NT2/D1 (cell line): ENCODE measurements around the gene RIMBP2.
"Not testable (repeated sequence)": the region's sequence is repeated elsewhere in the genome, so short reads cannot be mapped to it uniquely, and the experiment has no call there.

Experiments
- DNase-seq: peaks from one replicate; pipeline ENCODE4 v3.0.0-alpha.2; 2011; ENCODE audit warnings: low read depth, low spot score
- H3K27me3 ChIP-seq: 2 replicates; pipeline ENCODE4 v1.6.0; 2011; ENCODE audit warnings: mild to moderate bottlenecking; ENCODE audit not compliant: insufficient read length, insufficient read depth
- H3K36me3 ChIP-seq: 2 replicates; pipeline ENCODE4 v1.6.1; 2011; ENCODE audit warnings: mild to moderate bottlenecking, low read length, mixed read lengths; ENCODE audit not compliant: insufficient read depth, insufficient read length
- H3K4me1 ChIP-seq: 2 replicates; pipeline ENCODE4 v1.5.1; 2011; ENCODE audit not compliant: insufficient read depth, insufficient read length
- H3K4me3 ChIP-seq: 2 replicates; pipeline ENCODE4 v1.5.1; 2011; ENCODE audit warnings: low read depth; ENCODE audit not compliant: insufficient read length
- H3K9ac ChIP-seq: 2 replicates; pipeline ENCODE4 v1.6.0; 2011; ENCODE audit warnings: low read depth; ENCODE audit not compliant: insufficient read length
- H3K9me3 ChIP-seq: 2 replicates; pipeline ENCODE4 v1.5.1; 2011; ENCODE audit warnings: mild to moderate bottlenecking, low read length; ENCODE audit not compliant: insufficient read depth
- SUZ12 ChIP-seq: IDR thresholded peaks from 2 replicates; pipeline ENCODE4 v1.6.1; 2011; ENCODE audit not compliant: insufficient read length, insufficient read depth; ENCODE audit errors: extremely low read depth
- YY1 ChIP-seq: IDR thresholded peaks from 2 replicates; pipeline ENCODE4 v1.6.1; 2011; ENCODE audit not compliant: insufficient read length, insufficient read depth
- ZNF274 ChIP-seq: IDR thresholded peaks from 2 replicates; pipeline ENCODE4 v1.6.1; 2011; ENCODE audit warnings: mild to moderate bottlenecking, low read depth, low read length

RIMBP2 gene

DNA sequence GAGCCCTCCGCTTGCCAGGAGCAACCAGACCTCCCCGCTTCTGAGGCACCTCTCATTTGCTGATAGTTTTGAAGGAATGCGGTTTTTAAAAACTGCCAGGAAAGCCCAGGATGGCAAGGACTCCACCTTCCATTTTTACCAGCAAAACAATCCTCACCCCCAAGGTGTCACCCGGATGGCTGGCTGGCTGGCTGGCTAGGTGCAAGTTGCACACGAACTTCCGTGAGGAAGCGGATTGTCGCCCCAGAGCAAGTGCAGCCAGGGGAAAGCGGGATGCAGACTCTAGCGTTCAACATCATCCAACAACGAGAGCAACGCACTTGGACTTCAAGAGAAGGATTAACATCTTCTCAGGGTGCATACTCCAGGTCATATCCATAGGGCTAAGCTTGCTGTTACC is 125.4 kb downstream of the RIMBP2 start:
- no peak overlapping the region for H3K9ac ChIP-seq
- no peaks in the 10 kb centered on the region for H3K36me3 ChIP-seq
- no peak overlapping the region for H3K4me3 ChIP-seq
- H3K4me1 ChIP-seq: peaks cover 6% of the 10 kb centered on the region
- DNase-seq: no peak
- H3K27me3 ChIP-seq: no peaks in the 10 kb centered on the region
- TF ChIP-seq SUZ12 (no peak), YY1 (no peak), ZNF274 (no peak)
- H3K9me3 ChIP-seq: no peaks in the 10 kb centered on the region

DNA sequence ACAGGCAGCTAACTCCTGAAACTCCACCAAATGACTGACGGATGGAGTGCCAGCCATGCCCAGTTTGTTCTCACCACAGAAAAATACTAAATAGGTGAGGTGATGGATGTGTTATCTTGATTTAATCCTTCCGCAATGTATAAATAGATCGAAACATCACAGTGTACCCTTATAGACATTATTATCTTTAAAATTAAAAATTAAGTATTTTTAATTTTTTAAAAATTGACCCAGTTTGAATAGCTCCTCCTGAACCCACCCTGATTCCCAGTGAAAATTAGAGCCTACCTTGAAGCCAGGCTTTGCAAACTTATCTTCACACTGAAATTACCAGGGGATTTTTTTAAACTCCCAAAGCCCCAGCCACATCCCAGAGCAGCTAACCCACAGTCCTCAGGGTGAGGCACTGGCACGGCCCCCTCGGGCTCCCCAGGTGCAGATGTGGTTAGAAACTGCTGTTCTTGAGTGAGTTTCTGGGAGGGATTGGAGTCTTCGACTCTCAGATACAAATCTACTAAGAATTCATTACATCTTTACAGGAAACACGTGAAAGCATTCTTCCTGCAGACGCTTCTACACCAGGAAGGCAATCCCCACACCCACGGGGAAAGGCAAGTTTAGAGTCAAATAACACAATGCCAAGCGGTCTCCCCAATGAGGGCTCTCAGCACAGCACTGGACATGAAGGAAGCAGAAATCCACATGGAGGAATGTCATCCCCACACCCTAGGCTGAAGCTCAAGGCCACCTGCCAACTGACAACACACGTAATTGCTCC is 126.4 kb downstream of the RIMBP2 start:
- no peaks in the 10 kb centered on the region for H3K27me3 ChIP-seq
- no peak overlapping the region for H3K4me3 ChIP-seq
- no peaks in the 10 kb centered on the region for H3K36me3 ChIP-seq
- H3K4me1 ChIP-seq: peaks cover 6% of the 10 kb centered on the region
- no peak for TF ChIP-seq YY1
- no peak for TF ChIP-seq SUZ12
- TF ChIP-seq ZNF274: no peak
- no peak for DNase-seq
- no peak overlapping the region for H3K9ac ChIP-seq
- no peaks in the 10 kb centered on the region for H3K9me3 ChIP-seq

DNA sequence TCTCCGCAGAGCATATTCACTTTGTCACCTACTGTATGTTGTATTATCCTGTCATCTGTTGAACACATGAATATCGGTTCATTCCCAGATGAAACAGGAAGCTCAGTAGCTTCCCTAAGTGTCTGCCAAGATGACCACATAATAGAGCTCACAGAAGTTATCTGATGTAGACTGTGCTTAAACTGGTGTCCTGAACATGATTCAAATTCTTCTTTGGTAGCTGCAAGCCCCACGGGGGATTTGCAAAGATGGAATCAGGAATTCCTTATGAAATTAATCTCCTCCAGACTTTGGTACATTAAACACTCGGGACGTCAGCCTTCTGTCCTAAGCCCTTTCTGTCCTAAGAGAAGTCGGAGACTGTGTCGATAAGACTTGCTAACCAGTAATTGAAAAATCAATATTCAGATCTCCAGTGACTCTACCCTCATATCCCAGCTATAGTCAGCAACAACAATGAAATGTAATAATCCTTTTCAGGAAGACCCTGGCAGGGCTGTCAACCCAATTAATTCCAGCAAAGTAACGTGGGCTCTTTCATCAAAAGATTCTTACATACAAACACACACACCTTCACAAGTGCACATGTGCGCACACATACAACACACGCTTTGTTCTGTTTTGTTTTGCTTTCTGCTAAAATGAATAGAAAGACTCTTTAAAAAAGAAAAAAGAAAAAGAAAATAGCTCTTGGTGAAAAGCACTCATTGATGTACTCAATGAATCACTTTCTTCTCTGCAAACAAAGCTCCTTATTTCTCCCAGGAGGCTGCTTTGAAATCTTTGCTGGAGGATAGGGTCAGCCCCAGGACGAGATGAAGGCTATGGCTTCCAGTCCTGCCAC is 127.2 kb downstream of the RIMBP2 start:
- peaks cover 6% of the 10 kb centered on the region for H3K4me1 ChIP-seq
- H3K9ac ChIP-seq: no peak overlapping the region
- DNase-seq: no peak
- no peaks in the 10 kb centered on the region for H3K9me3 ChIP-seq
- no peak for TF ChIP-seq YY1
- no peak for TF ChIP-seq SUZ12
- TF ChIP-seq ZNF274: no peak
- no peaks in the 10 kb centered on the region for H3K27me3 ChIP-seq
- H3K36me3 ChIP-seq: no peaks in the 10 kb centered on the region
- no peak overlapping the region for H3K4me3 ChIP-seq

GRCh38 chr12:130587966-130588365 is 128.1 kb downstream of the RIMBP2 start:
- H3K4me3 ChIP-seq: no peak overlapping the region
- no peaks in the 10 kb centered on the region for H3K36me3 ChIP-seq
- H3K27me3 ChIP-seq: no peaks in the 10 kb centered on the region
- TF ChIP-seq ZNF274: no peak
- no peak for TF ChIP-seq YY1
- no peak for TF ChIP-seq SUZ12
- no peak for DNase-seq
- H3K4me1 ChIP-seq: peaks cover 5% of the 10 kb centered on the region
- no peak overlapping the region for H3K9ac ChIP-seq
- H3K9me3 ChIP-seq: no peaks in the 10 kb centered on the region

GRCh38 chr12:130584475-130584874 is 131.6 kb downstream of the RIMBP2 start:
- H3K36me3 ChIP-seq, DNase-seq, H3K4me1 ChIP-seq: not testable (repeated sequence)

GRCh38 chr12:130583800-130584199 is 132.3 kb downstream of the RIMBP2 start:
- Histone ChIP-seq H3K27me3 (no peaks in the 10 kb centered on the region), H3K4me1 (no peaks in the 10 kb centered on the region), H3K9me3 (no peaks in the 10 kb centered on the region), H3K9ac (no peak overlapping the region), H3K36me3 (no peaks in the 10 kb centered on the region), H3K4me3 (no peak overlapping the region)
- DNase-seq: no peak
- TF ChIP-seq YY1 (no peak), SUZ12 (no peak), ZNF274 (no peak)

More at GRCh38 chr12:130584475-130584874, 131.6 kb downstream of the RIMBP2 start:
- H3K27me3 ChIP-seq, H3K4me3 ChIP-seq, H3K9ac ChIP-seq, H3K9me3 ChIP-seq: not testable (repeated sequence)

DNA sequence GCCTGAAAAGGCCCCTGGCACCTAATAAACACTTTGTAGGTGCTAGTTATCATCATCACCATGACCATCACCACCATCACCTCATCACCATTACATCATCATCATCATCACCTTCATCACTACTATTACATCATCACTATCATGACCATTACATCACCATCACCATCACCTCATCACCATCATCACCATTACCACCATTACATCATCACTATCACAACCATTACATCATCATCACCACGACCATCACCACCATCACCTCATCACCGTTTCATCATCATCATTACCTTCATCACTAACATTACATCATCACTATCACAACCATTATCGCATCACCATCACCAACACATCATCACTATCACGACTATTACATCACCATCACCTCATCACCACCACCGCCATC is 132.8 kb downstream of the RIMBP2 start:
- H3K36me3 ChIP-seq: no peaks in the 10 kb centered on the region
- H3K9ac ChIP-seq: no peak overlapping the region
- no peak for DNase-seq
- no peaks in the 10 kb centered on the region for H3K9me3 ChIP-seq
- H3K4me1 ChIP-seq: no peaks in the 10 kb centered on the region
- no peak overlapping the region for H3K4me3 ChIP-seq
- H3K27me3 ChIP-seq: no peaks in the 10 kb centered on the region
- TF ChIP-seq YY1: no peak
- no peak for TF ChIP-seq SUZ12
- TF ChIP-seq ZNF274: no peak
